Heart left ventricle (tissue), 16 donors: ENCODE results near the gene PTPRC. TPM values are rescaled to one million over a fixed set of nuclear protein-coding genes. Genes with fewer than 3 reads are reported as not detected.

Source experiments
- ATAC-seq, 4 donors: fragments of 200-7000 bp; cut with Tn5 transposase; one replicate each; pipeline ENCODE4 v1.9.1; 2020 to 2022; ENCODE audit warnings: moderate library complexity in 4 of 4, mild to moderate bottlenecking in 3 of 4, moderate number of reproducible peaks in 1 of 4
- DNase-seq, 5 donors: peaks; one replicate each; pipeline ENCODE4 v3.0.0-alpha.2; 2020
- H3K27ac ChIP-seq, 12 donors: fragments of 200-600 bp; sonication (generic) in 4 of 12; one replicate each; pipeline versions ENCODE4 v1.5.0 to v1.8.0; 2016 to 2022; ENCODE audit warnings: mild to moderate bottlenecking in 2 of 12
- H3K27me3 ChIP-seq, 9 donors: fragments of 200-600 bp; sonication (generic) in 2 of 9; one replicate each; pipeline versions ENCODE4 v1.5.1 to v1.8.0; 2016 to 2022; ENCODE audit warnings: mild to moderate bottlenecking in 3 of 9
- H3K36me3 ChIP-seq, 9 donors: fragments of 200-600 bp; sonication (generic) in 2 of 9; one replicate each; pipeline versions ENCODE4 v1.5.0 to v1.8.0; 2018 to 2022; ENCODE audit warnings: mild to moderate bottlenecking in 2 of 9
- H3K4me1 ChIP-seq, 12 donors: fragments of 200-600 bp; sonication (generic) in 4 of 12; one replicate each; pipeline versions ENCODE4 v1.5.0 to v1.8.0; 2016 to 2022; ENCODE audit warnings: mild to moderate bottlenecking in 3 of 12
- H3K4me3 ChIP-seq, 12 donors: fragments of 200-600 bp; sonication (generic) in 4 of 12; one replicate each; pipeline versions ENCODE4 v1.5.0 to v1.8.0; 2017 to 2022; ENCODE audit warnings: mild to moderate bottlenecking in 9 of 12, moderate library complexity in 4 of 12
- H3K9me3 ChIP-seq, 12 donors: fragments of 200-600 bp; sonication (generic) in 4 of 12; one replicate each; pipeline versions ENCODE4 v1.5.0 to v1.8.0; 2016 to 2022; ENCODE audit warnings: mild to moderate bottlenecking in 1 of 12
- POLR2A ChIP-seq, 2 donors: fragments of 450-650 bp; IDR thresholded peaks; one replicate each; pipeline ENCODE4 v1.6.1; 2017; ENCODE audit warnings: antibody characterized with exemption in 2 of 2, mild to moderate bottlenecking in 2 of 2, moderate library complexity in 2 of 2
- WGBS, 4 donors: extraction: QIAGEN DNeasy Blood & Tissue Kit in 2 of 4; methylation state at CpG; one replicate each; pipeline versions ENCODE4 v1.1.5 to v1.1.7; 2013 to 2018; 5-methylcytosine and 5-hydroxymethylcytosine counted together
- intact Hi-C, 10 donors: fragments of 100-400 bp; cut with DNase I; formaldehyde crosslinking; loops; one replicate each; pipeline versions ENCODE4 v1.11.1 to v1.14.2; 2022
- polyA plus RNA-seq, 2 donors: library from polyadenylated mRNA; stranded (reverse); fragments of 200-250 nt; gene quantifications; one replicate each; pipeline ENCODE4 v1.2.3, GENCODE V29; 2013
- total RNA-seq, 9 donors: library from RNA; depleted of rRNA in 2 of 9; stranded (reverse); fragments of >200 nt in 2 of 9; fragmentation: NEBNext Ultra II Directional in 3 of 9; extraction: Animal tissue kit (Norgen Biotek cat#: 25700) in 3 of 9; gene quantifications; one replicate each; pipeline versions ENCODE4 v1.1.0 to v1.2.4, GENCODE V29; 2016 to 2023
- TF ChIP-seq, protein P1 (sequence below), 12 donors: fragments of 200-600 bp; sonication (generic) in 4 of 12; IDR thresholded peaks; one replicate each; pipeline versions ENCODE4 v1.5.0 to v1.8.0; 2018 to 2022; ENCODE audit warnings: antibody characterized with exemption in 12 of 12, mild to moderate bottlenecking in 5 of 12
- donor health status: ischemic (EF 13 %, LVEDD 7.1; RV severe dilation, severe dysfunction).
- donor health status: healthy with polysubstance abuse.
- donor health status: DM: no; HTN: yes; CAD: no.
- donor health status: DM: no; HTN: no; CAD: no.
- donor health status: ischemic (EF 25% LVEDD 6.9; RV normal size, moderate dysfunction).
- donor health status: ischemic (EF 25% LVEDD 5.7; RV mildly dilated, moderate dysfunction).
- donor health status: healthy.
- donor health status: DM: yes; HTN: yes; CAD: no.
- donor health status: ischemic (EF 35%, LVEDD 5.7; RV mildly dilated, moderate dysfunction).
- donor health status: nonischemic (EF 11% LVEDD 7.7; RV severe dilation, severe dysfunction).
- donor health status: DM: yes; HTN: yes; CAD: no.
- donor health status: PGD.
- donor health status: ischemic (EF 29% LVEDD 5.4; RV normal size, mild dysfunction).
- donor health status: nonischemic (EF 23%, LVEDD 6.1; RV moderate dilation, normal function).

PTPRC gene
- total and polyA plus RNA-seq, 11 donors: 0.65 to 99.3 (median 4.4) TPM

DNA sequence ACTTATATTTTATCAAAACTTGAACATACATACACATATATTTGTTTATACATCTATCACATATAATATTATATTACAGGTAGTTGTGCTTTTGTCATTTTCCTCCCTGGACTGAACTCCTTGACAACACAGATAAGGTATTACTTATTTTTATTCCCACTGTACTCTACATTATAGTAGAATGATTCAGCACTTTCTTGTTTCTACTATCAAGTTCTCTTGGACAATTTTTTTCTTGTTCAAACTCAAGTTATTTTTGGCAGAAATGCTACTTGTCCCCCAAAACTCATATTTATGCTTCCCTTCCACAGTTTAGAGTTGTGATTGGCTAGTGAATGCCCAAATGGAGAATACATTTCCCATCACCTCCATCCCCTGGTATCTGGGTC is 10.8 kb upstream of the PTPRC start:
- intact Hi-C loops: no loop called here
- H3K27ac ChIP-seq: peak overlapping the region in 1 of 12 donors; percentile 69

DNA sequence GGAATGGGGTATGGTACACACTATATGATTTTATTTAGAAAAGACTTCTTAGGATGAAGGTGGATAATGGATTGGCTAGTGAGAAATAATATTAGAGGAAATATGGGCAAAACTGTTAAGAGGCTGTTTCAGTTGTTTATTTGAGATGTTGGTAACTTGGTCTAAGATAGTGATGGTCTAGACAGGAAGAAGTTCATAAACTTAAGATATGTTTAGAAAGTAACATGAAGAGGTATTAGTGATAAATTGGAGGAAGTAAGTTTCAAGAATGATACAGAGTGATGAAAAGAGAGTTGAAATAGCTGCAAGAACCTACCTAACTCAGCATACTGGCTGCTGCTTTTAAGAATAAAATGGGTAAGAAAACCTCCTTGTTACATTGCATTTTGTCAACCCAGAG is 9.2 kb upstream of the PTPRC start:
- no peaks in the 10 kb centered on the region for H3K36me3 ChIP-seq
- intact Hi-C loops: no loop called here
- H3K27ac ChIP-seq: no peak overlapping the region
- TF ChIP-seq POLR2A (IDR thresholded peaks at IDR 0.05): no peak
- TF ChIP-seq, protein P1, sequence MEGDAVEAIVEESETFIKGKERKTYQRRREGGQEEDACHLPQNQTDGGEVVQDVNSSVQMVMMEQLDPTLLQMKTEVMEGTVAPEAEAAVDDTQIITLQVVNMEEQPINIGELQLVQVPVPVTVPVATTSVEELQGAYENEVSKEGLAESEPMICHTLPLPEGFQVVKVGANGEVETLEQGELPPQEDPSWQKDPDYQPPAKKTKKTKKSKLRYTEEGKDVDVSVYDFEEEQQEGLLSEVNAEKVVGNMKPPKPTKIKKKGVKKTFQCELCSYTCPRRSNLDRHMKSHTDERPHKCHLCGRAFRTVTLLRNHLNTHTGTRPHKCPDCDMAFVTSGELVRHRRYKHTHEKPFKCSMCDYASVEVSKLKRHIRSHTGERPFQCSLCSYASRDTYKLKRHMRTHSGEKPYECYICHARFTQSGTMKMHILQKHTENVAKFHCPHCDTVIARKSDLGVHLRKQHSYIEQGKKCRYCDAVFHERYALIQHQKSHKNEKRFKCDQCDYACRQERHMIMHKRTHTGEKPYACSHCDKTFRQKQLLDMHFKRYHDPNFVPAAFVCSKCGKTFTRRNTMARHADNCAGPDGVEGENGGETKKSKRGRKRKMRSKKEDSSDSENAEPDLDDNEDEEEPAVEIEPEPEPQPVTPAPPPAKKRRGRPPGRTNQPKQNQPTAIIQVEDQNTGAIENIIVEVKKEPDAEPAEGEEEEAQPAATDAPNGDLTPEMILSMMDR (IDR thresholded peaks at IDR 0.05): no peak
- H3K9me3 ChIP-seq: no peaks in the 10 kb centered on the region
- H3K27me3 ChIP-seq: no peaks in the 10 kb centered on the region
- H3K4me3 ChIP-seq: no peak overlapping the region
- ATAC-seq: no peak
- peaks cover 0 to 37% (median 0%) of the 10 kb centered on the region in 12 donors for H3K4me1 ChIP-seq
- no peak for DNase-seq

More for the DNA sequence above, 10.8 kb upstream of the PTPRC start:
- peaks cover 0 to 25% (median 0%) of the 10 kb centered on the region in 12 donors for H3K4me1 ChIP-seq
- no peak for DNase-seq
- no peaks in the 10 kb centered on the region for H3K9me3 ChIP-seq
- TF ChIP-seq POLR2A (IDR thresholded peaks at IDR 0.05): no peak
- TF ChIP-seq, protein P1 (IDR thresholded peaks at IDR 0.05): no peak
- H3K27me3 ChIP-seq: no peaks in the 10 kb centered on the region
- H3K36me3 ChIP-seq: no peaks in the 10 kb centered on the region
- ATAC-seq: no peak
- H3K4me3 ChIP-seq: no peak overlapping the region

DNA sequence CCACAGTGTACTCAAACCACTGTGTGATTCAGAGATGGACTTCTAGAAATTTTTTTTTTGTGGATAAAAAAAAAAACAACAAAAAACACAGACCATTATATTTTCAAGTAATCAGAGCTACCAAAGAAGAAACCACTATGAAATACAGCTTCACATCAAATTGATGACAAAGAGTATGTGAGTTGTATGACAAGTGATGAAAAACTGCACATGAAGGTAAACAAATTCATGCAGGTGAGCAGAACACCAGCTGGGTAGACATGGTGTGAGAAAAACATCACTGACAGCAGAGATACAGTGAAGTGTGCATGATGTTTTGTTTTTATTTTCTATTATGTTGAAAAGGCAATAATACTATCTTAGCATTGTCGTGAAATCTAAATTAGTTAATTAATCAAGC is 8.0 kb upstream of the PTPRC start:
- DNase-seq (no peak), ATAC-seq (no peak)
- intact Hi-C loops: no loop called here
- no peak overlapping the region for H3K4me3 ChIP-seq
- H3K4me1 ChIP-seq: peaks cover 0 to 42% (median 0%) of the 10 kb centered on the region in 12 donors
- no peaks in the 10 kb centered on the region for H3K36me3 ChIP-seq
- no peaks in the 10 kb centered on the region for H3K9me3 ChIP-seq
- no peaks in the 10 kb centered on the region for H3K27me3 ChIP-seq
- no peak for TF ChIP-seq POLR2A (IDR thresholded peaks at IDR 0.05)
- TF ChIP-seq, protein P1 (IDR thresholded peaks at IDR 0.05): no peak
- H3K27ac ChIP-seq: no peak overlapping the region
- WGBS, 4 donors: 86 to 96% (median 92%) methylated on average over 1 of the region's 1 CpG

DNA sequence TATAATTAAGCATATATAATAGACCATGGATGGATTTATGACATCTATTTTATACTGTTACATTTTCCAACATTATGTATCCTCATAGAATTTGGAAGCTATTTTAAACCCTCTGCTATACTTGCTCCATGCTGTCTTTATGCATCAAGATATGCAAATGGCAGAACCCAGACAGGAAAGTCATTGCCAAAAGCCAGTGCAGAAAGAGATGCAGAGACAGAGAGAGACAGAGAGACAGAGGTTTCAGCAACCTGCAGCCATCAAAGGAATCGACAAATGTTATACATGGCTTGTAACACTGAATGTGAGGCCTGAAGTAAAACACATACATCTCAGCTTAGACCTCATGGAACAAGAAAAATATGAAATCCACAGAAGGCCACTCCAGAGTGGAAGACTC is 7.5 kb upstream of the PTPRC start:
- H3K4me1 ChIP-seq: peaks cover 0 to 43% (median 0%) of the 10 kb centered on the region in 12 donors
- no peak overlapping the region for H3K27ac ChIP-seq
- TF ChIP-seq, protein P1 (IDR thresholded peaks at IDR 0.05): no peak
- H3K9me3 ChIP-seq: no peaks in the 10 kb centered on the region
- DNase-seq: no peak
- H3K36me3 ChIP-seq: no peaks in the 10 kb centered on the region
- 85 to 96% (median 88%) methylated on average over 1 of the region's 1 CpG for WGBS, 4 donors
- no peak for ATAC-seq
- no peaks in the 10 kb centered on the region for H3K27me3 ChIP-seq
- intact Hi-C loops: no loop called here
- H3K4me3 ChIP-seq: no peak overlapping the region
